GM10266 (cell line): ENCODE data around the gene RABL2B.

ENCODE experiments used
- DNase-seq: peaks from one replicate; pipeline ENCODE4 v3.0.0; 2012; ENCODE audit errors: extremely low spot score
- TF ChIP-seq, protein P1 (sequence below): IDR thresholded peaks from 2 replicates; pipeline ENCODE4 v1.5.1; 2012; ENCODE audit warnings: mild to moderate bottlenecking, low read depth; ENCODE audit not compliant: control insufficient read depth, insufficient read depth; ENCODE audit errors: missing control alignments

The RABL2B gene

GRCh38 chr22:50722716-50723428 is 60.6 kb downstream of the RABL2B start:
- TF ChIP-seq, protein P1, sequence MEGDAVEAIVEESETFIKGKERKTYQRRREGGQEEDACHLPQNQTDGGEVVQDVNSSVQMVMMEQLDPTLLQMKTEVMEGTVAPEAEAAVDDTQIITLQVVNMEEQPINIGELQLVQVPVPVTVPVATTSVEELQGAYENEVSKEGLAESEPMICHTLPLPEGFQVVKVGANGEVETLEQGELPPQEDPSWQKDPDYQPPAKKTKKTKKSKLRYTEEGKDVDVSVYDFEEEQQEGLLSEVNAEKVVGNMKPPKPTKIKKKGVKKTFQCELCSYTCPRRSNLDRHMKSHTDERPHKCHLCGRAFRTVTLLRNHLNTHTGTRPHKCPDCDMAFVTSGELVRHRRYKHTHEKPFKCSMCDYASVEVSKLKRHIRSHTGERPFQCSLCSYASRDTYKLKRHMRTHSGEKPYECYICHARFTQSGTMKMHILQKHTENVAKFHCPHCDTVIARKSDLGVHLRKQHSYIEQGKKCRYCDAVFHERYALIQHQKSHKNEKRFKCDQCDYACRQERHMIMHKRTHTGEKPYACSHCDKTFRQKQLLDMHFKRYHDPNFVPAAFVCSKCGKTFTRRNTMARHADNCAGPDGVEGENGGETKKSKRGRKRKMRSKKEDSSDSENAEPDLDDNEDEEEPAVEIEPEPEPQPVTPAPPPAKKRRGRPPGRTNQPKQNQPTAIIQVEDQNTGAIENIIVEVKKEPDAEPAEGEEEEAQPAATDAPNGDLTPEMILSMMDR: no peak
- DNase-seq: no peak

- no peak for DNase-seq
- TF ChIP-seq, protein P1: no peak
Observed at GRCh38 chr22:50722048-50722701, 61.3 kb downstream of the RABL2B start.

- TF ChIP-seq, protein P1: no peak
- no peak for DNase-seq
Observed at GRCh38 chr22:50721257-50721844, 62.1 kb downstream of the RABL2B start.

GRCh38 chr22:50720301-50721256 is 62.9 kb downstream of the RABL2B start:
- DNase-seq: no peak
- TF ChIP-seq, protein P1: no peak

DNA sequence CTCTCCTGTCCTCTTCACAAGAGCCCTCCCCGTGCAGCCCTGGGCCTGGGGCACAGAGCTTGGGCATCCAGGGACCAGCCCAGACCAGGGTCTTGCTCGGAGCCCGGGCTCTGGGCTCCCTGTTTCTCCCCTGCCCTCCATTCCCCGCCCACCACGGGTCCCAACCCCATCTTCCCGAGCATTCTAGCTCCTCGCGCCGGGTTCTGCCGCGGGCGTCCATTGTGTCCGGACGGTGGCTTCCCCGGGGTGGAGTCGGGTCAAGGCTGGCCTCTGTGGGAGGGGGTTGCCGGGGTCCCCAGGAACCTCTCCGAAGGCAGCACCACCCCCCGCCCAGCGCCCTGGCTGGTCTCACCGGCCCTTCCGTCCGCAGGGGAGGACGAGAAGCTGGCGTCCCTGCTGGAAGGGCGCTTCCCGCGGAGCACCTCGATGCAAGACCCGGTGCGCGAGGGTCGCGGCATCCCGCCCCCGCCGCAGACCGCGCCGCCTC is 63.6 kb downstream of the RABL2B start:
- TF ChIP-seq, protein P1: no peak
- no peak for DNase-seq

GRCh38 chr22:50718352-50718709 is 65.1 kb downstream of the RABL2B start:
- TF ChIP-seq, protein P1: no peak
- DNase-seq: no peak
